ENCODE results near the gene ITGB1BP1.

DNA sequence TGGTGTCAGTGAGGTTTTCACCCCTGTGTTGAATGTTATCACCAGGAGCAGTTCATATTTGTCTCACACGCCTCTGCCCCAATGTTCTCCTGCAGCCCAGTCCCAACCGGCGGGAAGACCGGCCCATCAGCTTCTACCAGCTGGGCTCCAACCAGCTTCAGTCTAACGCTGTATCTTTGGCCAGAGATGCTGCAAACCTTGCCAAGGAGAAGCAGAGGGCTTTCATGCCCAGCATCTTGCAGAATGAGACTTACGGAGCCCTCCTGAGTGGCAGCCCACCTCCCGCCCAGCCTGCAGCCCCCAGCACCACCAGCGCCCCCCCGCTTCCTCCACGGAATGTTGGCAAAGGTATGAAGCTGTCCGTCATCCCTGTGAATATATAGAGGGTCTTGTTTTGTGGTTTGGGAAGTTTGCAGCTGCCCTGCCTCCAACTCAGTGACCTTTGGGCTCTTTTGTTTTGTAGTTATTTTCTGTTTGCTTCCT, 35.1 kb downstream of the ITGB1BP1 start:
- TF ChIP-seq TAF1 (IDR thresholded peaks at IDR 0.05; ENCODE audit: borderline replicate concordance, low read depth, low read length) (no peak), POLR2AphosphoS5 (IDR thresholded peaks at IDR 0.05; ENCODE audit: low read depth, low read length) (no peak), POLR2A (IDR thresholded peaks at IDR 0.05; ENCODE audit: low read depth, low read length) (no peak)
